Measurements from ENCODE around the gene ABCA12.

ABCA12 gene

GRCh38 chr2:215036314-215036713 lies 102.1 kb downstream of the ABCA12 start:
- DNase-seq = no peak

GRCh38 chr2:215034154-215034553 lies 104.3 kb downstream of the ABCA12 start:
- DNase-seq = peak; percentile 20

- DNase-seq = no peak
Measured at GRCh38 chr2:215032153-215032552, 106.3 kb downstream of the ABCA12 start.

- DNase-seq = peak; percentile 7
Measured at GRCh38 chr2:215031321-215031720, 107.1 kb downstream of the ABCA12 start.

GRCh38 chr2:215029936-215030335 lies 108.5 kb downstream of the ABCA12 start:
- no peak for DNase-seq

GRCh38 chr2:215028231-215028630 lies 110.2 kb downstream of the ABCA12 start:
- DNase-seq = no peak

- DNase-seq = no peak
Measured at GRCh38 chr2:215027779-215028178, 110.6 kb downstream of the ABCA12 start.

- no peak for DNase-seq
Measured at GRCh38 chr2:215022910-215023309, 115.5 kb downstream of the ABCA12 start.

GRCh38 chr2:215022418-215022817 lies 116.0 kb downstream of the ABCA12 start:
- DNase-seq = no peak

GRCh38 chr2:215020283-215020682 lies 118.1 kb downstream of the ABCA12 start:
- no peak for DNase-seq

GRCh38 chr2:215019521-215020145 lies 118.8 kb downstream of the ABCA12 start:
- no peak for DNase-seq

GRCh38 chr2:215019085-215019484 lies 119.3 kb downstream of the ABCA12 start:
- no peak for DNase-seq

GRCh38 chr2:215015421-215015820 lies 123.0 kb downstream of the ABCA12 start:
- no peak for DNase-seq

GRCh38 chr2:215010390-215010789 lies 128.0 kb downstream of the ABCA12 start:
- DNase-seq = peak; percentile 74

- no peak for DNase-seq
Measured at GRCh38 chr2:215003001-215003400, 135.4 kb downstream of the ABCA12 start.

GRCh38 chr2:215002500-215002899 lies 135.9 kb downstream of the ABCA12 start:
- DNase-seq = no peak

GRCh38 chr2:215000721-215001120 lies 137.7 kb downstream of the ABCA12 start:
- DNase-seq = no peak

- DNase-seq = no peak
Measured at GRCh38 chr2:214995926-214996670, 142.3 kb downstream of the ABCA12 start.

GRCh38 chr2:214995409-214995808 lies 143.0 kb downstream of the ABCA12 start:
- DNase-seq = no peak

GRCh38 chr2:214992911-214993310 lies 145.5 kb downstream of the ABCA12 start:
- no peak for DNase-seq

GRCh38 chr2:214989187-214989586 lies 149.2 kb downstream of the ABCA12 start:
- DNase-seq = no peak

- peak; percentile 68 for DNase-seq
Measured at GRCh38 chr2:214987261-214987660, 151.2 kb downstream of the ABCA12 start.

GRCh38 chr2:214985619-214986018 lies 152.8 kb downstream of the ABCA12 start:
- DNase-seq = no peak

- no peak for DNase-seq
Measured at GRCh38 chr2:214966420-214966819, 172.0 kb downstream of the ABCA12 start.

- DNase-seq = peak; percentile 37
Measured at GRCh38 chr2:214960677-214961076, 177.7 kb downstream of the ABCA12 start.
